ENCODE data around the gene TRPC4AP. TPM values are rescaled to one million over a fixed set of nuclear protein-coding genes. Genes with fewer than 3 reads are reported as not detected.

The TRPC4AP gene
- total and polyA plus RNA-seq, 10 of the 15 experiments (the other 5 are each of a cell fraction or from before 2014, with no cell fraction given), result 1.1 to 61.7 (median 41.2) TPM

DNA sequence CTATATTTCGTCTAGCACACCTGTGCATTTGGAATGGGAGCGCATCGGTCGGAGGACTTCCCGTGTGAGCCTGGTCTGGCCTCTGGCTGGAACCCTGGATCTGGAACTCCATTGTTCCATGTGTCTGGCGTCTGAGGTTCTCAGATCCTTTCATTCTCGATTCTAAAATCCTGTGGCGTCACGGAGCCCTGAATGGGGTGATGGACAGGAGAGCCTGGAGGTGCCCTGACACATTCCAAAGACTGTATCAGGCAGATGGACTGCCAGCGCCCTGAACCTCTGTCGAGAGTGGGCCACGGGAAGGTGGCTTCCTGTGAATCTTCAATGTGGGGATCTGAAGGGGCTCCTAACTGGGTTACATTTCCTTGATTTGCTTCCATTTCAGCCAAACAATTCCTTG is 116.3 kb downstream of the TRPC4AP start (continued):
- TF ChIP-seq, protein P1, sequence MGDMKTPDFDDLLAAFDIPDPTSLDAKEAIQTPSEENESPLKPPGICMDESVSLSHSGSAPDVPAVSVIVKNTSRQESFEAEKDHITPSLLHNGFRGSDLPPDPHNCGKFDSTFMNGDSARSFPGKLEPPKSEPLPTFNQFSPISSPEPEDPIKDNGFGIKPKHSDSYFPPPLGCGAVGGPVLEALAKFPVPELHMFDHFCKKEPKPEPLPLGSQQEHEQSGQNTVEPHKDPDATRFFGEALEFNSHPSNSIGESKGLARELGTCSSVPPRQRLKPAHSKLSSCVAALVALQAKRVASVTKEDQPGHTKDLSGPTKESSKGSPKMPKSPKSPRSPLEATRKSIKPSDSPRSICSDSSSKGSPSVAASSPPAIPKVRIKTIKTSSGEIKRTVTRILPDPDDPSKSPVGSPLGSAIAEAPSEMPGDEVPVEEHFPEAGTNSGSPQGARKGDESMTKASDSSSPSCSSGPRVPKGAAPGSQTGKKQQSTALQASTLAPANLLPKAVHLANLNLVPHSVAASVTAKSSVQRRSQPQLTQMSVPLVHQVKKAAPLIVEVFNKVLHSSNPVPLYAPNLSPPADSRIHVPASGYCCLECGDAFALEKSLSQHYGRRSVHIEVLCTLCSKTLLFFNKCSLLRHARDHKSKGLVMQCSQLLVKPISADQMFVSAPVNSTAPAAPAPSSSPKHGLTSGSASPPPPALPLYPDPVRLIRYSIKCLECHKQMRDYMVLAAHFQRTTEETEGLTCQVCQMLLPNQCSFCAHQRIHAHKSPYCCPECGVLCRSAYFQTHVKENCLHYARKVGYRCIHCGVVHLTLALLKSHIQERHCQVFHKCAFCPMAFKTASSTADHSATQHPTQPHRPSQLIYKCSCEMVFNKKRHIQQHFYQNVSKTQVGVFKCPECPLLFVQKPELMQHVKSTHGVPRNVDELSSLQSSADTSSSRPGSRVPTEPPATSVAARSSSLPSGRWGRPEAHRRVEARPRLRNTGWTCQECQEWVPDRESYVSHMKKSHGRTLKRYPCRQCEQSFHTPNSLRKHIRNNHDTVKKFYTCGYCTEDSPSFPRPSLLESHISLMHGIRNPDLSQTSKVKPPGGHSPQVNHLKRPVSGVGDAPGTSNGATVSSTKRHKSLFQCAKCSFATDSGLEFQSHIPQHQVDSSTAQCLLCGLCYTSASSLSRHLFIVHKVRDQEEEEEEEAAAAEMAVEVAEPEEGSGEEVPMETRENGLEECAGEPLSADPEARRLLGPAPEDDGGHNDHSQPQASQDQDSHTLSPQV (IDR thresholded peaks at IDR 0.05), result no peak
- no peak for TF ChIP-seq PAX8 (IDR thresholded peaks at IDR 0.05)

DNA sequence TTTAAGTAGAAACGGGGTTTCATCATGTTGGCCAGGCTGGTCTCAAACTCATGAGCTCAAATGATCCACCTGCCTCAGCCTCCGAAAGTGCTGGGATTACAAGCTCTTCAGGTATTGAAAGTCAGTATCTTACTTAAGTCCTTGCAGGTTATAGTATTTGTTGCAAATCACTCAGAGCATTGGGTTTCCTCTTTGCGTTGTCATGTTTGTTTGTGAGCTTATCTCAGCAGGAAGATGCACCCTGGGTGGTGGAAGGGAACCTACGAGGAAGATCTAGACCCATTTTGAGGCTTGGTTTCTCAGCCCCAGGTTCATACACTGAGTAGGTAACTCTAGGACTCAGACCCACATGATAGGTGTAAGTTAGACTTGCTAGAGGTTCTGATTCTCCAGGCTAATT is 118.4 kb downstream of the TRPC4AP start:
- no peaks in the 10 kb centered on the region for H3K27me3 ChIP-seq (replicated peaks in 1 of 2; ENCODE audit: control insufficient read depth in 2 of 2, insufficient read depth in 2 of 2, low read length in 1 of 2)
- no peaks in the 10 kb centered on the region for H3K36me3 ChIP-seq (ENCODE audit: control insufficient read depth in 2 of 2, insufficient read depth in 2 of 2, low read length in 1 of 2)
- no TSS peak for BruUV-seq (replicated peaks)
- H2AFZ ChIP-seq (ENCODE audit: control insufficient read depth, low read depth, low read length), result no peak overlapping the region
- H3K4me3 ChIP-seq, result no peak overlapping the region
- H3K79me2 ChIP-seq (ENCODE audit: control insufficient read depth, insufficient read depth, low read length), result no peaks in the 10 kb centered on the region
- CTCF ChIA-PET, result no interaction called here
- ATAC-seq (no peak), FAIRE-seq (no peak), DNase-seq (ENCODE audit: low read depth, low spot score) (no peak)
- no peak overlapping the region for H3K27ac ChIP-seq (ENCODE audit: control insufficient read depth, insufficient read depth)
- no peaks in the 10 kb centered on the region for H3K4me1 ChIP-seq (ENCODE audit: control insufficient read depth, insufficient read depth, low read length)
- RAD21 ChIA-PET (ENCODE audit: unreplicated experiment), result interaction anchor here (0.6 kb wide), 1 partner anchor 17 kb away, joined by 3 read pairs; no protein-coding TSS in a partner anchor
- no peak overlapping the region for H3K4me2 ChIP-seq (ENCODE audit: control insufficient read depth, insufficient read depth)
- intact Hi-C loops (cut with micrococcal nuclease; ENCODE audit: unreplicated experiment), result no loop called here
- no peaks in the 10 kb centered on the region for H4K20me1 ChIP-seq (ENCODE audit: control insufficient read depth, insufficient read depth)
- in situ Hi-C loops (cut with MboI), result no loop called here
- H3K9me3 ChIP-seq (replicated peaks; ENCODE audit: control insufficient read depth, insufficient read depth, low read length), result no peaks in the 10 kb centered on the region
- H3K9ac ChIP-seq (ENCODE audit: control insufficient read depth, insufficient read depth, low read length), result no peak overlapping the region
- POLR2A ChIA-PET, result no interaction called here
- WGBS (ENCODE audit: insufficient coverage, insufficient replicate concordance, low lambda C conversion rate, missing lambda C conversion rate), result 25% methylated on average over 3 of the region's 4 CpGs
- SMC1A ChIA-PET (ENCODE audit: uncharacterized antibody, unreplicated experiment), result interaction anchor here (1.1 kb wide), 1 partner anchor 33 kb away, joined by 3 read pairs; no protein-coding TSS in a partner anchor
- TF ChIP-seq TARDBP (IDR thresholded peaks at IDR 0.05; ENCODE audit: borderline replicate concordance) (no peak), KLF5 (IDR thresholded peaks at IDR 0.05; ENCODE audit: partially characterized antibody) (no peak), ZBED1 (IDR thresholded peaks at IDR 0.05; ENCODE audit: borderline replicate concordance) (no peak), BACH1 (IDR thresholded peaks at IDR 0.05; ENCODE audit: borderline replicate concordance) (no peak), STAT3 (IDR thresholded peaks at IDR 0.05; ENCODE audit: low read depth, low read length) (no peak), ZZZ3 (IDR thresholded peaks at IDR 0.05; ENCODE audit: control insufficient read depth, insufficient read length, low read depth) (no peak), SPI1 (IDR thresholded peaks at IDR 0.05; ENCODE audit: borderline replicate concordance, insufficient read depth, low read depth, low read length) (no peak), SUZ12 (IDR thresholded peaks at IDR 0.05; ENCODE audit: unreplicated experiment) (no peak), PML (IDR thresholded peaks at IDR 0.05; ENCODE audit: low read length) (no peak), ZSCAN29 (IDR thresholded peaks at IDR 0.05) (no peak)
- TF ChIP-seq, protein P2, sequence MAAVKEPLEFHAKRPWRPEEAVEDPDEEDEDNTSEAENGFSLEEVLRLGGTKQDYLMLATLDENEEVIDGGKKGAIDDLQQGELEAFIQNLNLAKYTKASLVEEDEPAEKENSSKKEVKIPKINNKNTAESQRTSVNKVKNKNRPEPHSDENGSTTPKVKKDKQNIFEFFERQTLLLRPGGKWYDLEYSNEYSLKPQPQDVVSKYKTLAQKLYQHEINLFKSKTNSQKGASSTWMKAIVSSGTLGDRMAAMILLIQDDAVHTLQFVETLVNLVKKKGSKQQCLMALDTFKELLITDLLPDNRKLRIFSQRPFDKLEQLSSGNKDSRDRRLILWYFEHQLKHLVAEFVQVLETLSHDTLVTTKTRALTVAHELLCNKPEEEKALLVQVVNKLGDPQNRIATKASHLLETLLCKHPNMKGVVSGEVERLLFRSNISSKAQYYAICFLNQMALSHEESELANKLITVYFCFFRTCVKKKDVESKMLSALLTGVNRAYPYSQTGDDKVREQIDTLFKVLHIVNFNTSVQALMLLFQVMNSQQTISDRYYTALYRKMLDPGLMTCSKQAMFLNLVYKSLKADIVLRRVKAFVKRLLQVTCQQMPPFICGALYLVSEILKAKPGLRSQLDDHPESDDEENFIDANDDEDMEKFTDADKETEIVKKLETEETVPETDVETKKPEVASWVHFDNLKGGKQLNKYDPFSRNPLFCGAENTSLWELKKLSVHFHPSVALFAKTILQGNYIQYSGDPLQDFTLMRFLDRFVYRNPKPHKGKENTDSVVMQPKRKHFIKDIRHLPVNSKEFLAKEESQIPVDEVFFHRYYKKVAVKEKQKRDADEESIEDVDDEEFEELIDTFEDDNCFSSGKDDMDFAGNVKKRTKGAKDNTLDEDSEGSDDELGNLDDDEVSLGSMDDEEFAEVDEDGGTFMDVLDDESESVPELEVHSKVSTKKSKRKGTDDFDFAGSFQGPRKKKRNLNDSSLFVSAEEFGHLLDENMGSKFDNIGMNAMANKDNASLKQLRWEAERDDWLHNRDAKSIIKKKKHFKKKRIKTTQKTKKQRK (IDR thresholded peaks at IDR 0.05; ENCODE audit: low read depth, low read length), result no peak
- TF ChIP-seq, protein P3, sequence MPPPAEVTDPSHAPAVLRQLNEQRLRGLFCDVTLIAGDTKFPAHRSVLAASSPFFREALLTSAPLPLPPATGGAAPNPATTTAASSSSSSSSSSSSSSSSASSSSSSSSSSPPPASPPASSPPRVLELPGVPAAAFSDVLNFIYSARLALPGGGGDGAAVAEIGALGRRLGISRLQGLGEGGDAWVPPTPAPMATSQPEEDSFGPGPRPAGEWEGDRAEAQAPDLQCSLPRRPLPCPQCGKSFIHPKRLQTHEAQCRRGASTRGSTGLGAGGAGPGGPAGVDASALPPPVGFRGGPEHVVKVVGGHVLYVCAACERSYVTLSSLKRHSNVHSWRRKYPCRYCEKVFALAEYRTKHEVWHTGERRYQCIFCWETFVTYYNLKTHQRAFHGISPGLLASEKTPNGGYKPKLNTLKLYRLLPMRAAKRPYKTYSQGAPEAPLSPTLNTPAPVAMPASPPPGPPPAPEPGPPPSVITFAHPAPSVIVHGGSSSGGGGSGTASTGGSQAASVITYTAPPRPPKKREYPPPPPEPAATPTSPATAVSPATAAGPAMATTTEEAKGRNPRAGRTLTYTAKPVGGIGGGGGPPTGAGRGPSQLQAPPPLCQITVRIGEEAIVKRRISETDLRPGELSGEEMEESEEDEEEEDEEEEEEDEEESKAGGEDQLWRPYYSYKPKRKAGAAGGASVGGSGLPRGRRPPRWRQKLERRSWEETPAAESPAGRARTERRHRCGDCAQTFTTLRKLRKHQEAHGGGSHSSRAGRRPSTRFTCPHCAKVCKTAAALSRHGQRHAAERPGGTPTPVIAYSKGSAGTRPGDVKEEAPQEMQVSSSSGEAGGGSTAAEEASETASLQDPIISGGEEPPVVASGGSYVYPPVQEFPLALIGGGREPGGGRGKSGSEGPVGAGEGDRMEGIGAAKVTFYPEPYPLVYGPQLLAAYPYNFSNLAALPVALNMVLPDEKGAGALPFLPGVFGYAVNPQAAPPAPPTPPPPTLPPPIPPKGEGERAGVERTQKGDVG (CRISPR knock-in tag; IDR thresholded peaks at IDR 0.05), result no peak

Data from GM12878 (cell line).